Measurements from ENCODE around the gene CRISP1.

CRISP1 gene

GRCh38 chr6:49826743-49827406, 39.5 kb downstream of the CRISP1 start:
- TF ChIP-seq CTCF (IDR thresholded peaks at IDR 0.05; ENCODE audit: low read depth, low read length): no peak
- in situ Hi-C loops (cut with HindIII; ENCODE audit: low sequenced_read_pairs): no loop called here

GRCh38 chr6:49815166-49815565, 51.2 kb downstream of the CRISP1 start:
- in situ Hi-C loops (cut with HindIII; ENCODE audit: low sequenced_read_pairs): no loop called here
- H3K4me3 ChIP-seq (ENCODE audit: low read depth, low read length): no peak overlapping the region
- TF ChIP-seq CTCF (IDR thresholded peaks at IDR 0.05; ENCODE audit: low read depth, low read length): no peak
- DNase-seq (ENCODE audit: low read depth, low spot score): no peak

More at GRCh38 chr6:49826743-49827406, 39.5 kb downstream of the CRISP1 start:
- DNase-seq (ENCODE audit: low read depth, low spot score): no peak
- H3K4me3 ChIP-seq (ENCODE audit: low read depth, low read length): no peak overlapping the region

GRCh38 chr6:49813248-49813647, 53.1 kb downstream of the CRISP1 start:
- TF ChIP-seq CTCF (IDR thresholded peaks at IDR 0.05; ENCODE audit: low read depth, low read length): no peak
- no peak overlapping the region for H3K4me3 ChIP-seq (ENCODE audit: low read depth, low read length)
- no peak for DNase-seq (ENCODE audit: low read depth, low spot score)
- in situ Hi-C loops (cut with HindIII; ENCODE audit: low sequenced_read_pairs): no loop called here

- in situ Hi-C loops (cut with HindIII; ENCODE audit: low sequenced_read_pairs): no loop called here
- H3K4me3 ChIP-seq (ENCODE audit: low read depth, low read length): no peak overlapping the region
- DNase-seq (ENCODE audit: low read depth, low spot score): no peak
- no peak for TF ChIP-seq CTCF (IDR thresholded peaks at IDR 0.05; ENCODE audit: low read depth, low read length)
These were observed 60.2 kb downstream of the CRISP1 start for GRCh38 chr6:49806145-49806544.

- no peak for TF ChIP-seq CTCF (IDR thresholded peaks at IDR 0.05; ENCODE audit: low read depth, low read length)
- in situ Hi-C loops (cut with HindIII; ENCODE audit: low sequenced_read_pairs): no loop called here
- no peak for DNase-seq (ENCODE audit: low read depth, low spot score)
- no peak overlapping the region for H3K4me3 ChIP-seq (ENCODE audit: low read depth, low read length)
These were observed 61.1 kb downstream of the CRISP1 start for GRCh38 chr6:49805246-49805645.

- DNase-seq (ENCODE audit: low read depth, low spot score): no peak
- no peak overlapping the region for H3K4me3 ChIP-seq (ENCODE audit: low read depth, low read length)
- in situ Hi-C loops (cut with HindIII; ENCODE audit: low sequenced_read_pairs): no loop called here
- no peak for TF ChIP-seq CTCF (IDR thresholded peaks at IDR 0.05; ENCODE audit: low read depth, low read length)
These were observed 64.8 kb downstream of the CRISP1 start for GRCh38 chr6:49801525-49801924.
